ENCODE data around the gene IRF2.
"Not testable (repeated sequence)": the region's sequence is repeated elsewhere in the genome, so short reads cannot be mapped to it uniquely, and the experiment has no call there.

Gene IRF2

DNA sequence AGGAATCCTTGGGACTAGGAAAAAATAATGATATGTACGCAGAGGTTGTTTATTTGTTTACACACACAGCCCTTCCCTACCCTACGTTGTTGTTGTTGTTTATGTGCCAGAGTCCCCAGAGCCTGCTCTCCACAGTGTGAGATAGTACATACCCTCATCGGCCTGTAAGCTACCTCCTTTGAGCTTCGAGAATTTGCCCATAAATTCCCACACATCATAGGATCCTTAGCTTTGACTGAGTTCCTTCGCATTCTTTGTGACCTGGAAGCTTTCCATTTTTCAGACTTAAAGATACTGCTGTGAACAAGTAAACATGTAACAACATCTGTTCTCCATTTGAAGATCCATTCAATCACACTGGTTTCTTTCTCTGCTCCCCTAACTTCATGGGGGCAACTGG is 114.5 kb downstream of the IRF2 start:
- no peak for FAIRE-seq

DNA sequence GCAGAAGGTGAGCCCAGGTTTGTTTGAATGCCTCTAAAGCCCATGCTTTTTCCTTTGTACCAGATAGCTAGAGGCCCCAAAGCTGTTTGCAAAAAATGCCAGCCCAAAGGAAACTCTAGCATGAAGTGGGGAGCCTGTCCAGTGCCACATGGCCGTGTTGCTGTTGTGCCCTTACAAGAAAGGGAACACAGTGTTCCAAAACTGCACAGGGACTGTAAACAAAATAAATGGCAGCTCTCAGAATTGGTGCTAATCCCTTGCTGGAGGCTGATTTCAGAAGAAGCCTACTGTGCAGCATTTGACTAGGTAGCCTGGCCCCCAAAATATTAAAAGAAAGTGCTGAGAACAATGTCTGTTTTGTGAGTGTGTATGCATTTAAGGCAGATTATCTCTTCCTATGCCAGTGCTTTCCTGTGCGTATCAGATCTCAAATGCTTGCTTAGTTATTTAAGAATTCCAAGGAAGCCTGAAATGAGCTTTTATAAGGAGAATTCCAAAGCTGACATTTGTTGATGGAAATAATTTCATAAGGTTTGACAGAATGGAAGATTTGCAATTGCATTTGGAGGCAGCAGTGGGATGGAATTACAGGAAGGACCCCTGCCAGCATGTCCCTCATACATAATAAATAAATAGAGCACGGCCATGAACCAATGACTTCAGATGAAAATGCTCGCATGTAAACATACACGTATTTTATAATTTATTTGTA is 115.7 kb downstream of the IRF2 start:
- FAIRE-seq, result no peak

DNA sequence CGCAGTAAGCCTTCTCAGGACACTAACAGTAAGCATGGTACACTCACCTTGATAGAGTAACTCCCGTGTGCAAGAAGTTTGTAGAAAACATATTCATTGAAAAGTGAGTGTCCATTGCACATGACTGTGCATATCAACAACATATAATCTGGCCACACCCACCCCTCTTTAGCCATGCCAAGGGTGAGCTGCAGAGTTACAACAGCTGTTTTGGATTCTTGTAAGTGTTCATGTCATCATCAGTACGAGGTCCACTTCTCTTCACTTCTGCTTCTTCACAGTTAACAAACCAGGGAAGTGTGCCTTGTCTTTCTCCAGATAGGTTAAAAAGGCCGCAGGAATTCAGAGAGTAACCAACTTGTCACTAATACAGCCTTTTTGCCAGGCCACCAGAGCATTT is 116.6 kb downstream of the IRF2 start:
- no peak for FAIRE-seq

DNA sequence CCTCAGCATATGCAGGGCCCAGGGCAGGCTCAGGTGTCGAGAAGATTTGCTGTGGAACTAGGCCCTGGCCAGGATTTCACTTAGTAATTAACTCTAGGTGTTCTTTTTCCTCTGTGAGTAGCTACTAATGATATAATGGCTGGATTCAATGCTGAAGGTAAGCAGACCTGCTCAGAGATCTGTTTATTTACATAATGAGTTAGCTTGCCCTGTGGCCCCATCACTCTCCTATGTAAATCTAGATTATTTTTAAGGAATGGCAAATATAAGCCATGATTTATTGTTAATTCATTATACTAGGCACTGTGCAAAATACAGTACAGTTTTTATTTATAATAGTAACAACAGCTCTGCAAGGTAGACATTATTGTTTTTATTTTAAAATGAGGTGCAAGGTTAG is 117.2 kb downstream of the IRF2 start:
- no peak for FAIRE-seq

DNA sequence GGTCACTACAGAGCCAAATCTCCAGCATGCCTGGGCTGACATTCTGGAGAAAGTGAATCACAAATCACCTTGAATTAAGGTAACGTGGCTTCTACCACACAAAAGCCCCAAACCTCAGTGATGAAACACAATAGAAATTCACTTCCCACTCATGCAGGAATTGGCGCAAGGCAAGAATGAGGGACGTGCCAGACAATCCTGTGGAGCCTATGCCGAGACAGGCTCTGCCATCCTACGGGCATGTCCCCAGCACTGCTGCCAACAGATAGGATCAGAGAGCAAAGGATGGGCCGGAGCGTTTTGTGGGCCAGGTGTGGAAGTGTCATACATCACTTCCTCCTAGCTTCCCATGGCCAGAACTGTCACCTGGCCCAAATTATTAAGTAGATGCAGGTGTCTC is 118.0 kb downstream of the IRF2 start:
- FAIRE-seq, result no peak

DNA sequence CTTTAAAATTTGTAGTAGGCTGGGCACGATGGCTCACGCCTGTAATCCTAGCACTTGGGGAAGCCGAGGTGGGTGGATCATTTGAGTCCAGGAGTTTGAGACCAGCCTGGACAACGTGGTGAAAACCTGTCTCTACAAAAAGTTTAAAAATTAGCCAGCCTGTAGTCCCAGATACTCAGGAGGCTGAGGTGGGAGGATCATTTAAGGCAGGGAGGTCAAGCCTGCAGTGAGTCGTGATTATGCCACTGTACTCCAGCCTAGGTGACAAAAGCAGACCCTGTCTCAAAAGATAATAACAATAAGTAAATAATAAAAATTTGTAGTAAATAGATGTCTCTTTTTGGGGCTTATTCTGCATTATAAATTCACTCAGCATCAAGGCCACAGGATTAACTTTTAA is 118.5 kb downstream of the IRF2 start:
- FAIRE-seq, result no peak

DNA sequence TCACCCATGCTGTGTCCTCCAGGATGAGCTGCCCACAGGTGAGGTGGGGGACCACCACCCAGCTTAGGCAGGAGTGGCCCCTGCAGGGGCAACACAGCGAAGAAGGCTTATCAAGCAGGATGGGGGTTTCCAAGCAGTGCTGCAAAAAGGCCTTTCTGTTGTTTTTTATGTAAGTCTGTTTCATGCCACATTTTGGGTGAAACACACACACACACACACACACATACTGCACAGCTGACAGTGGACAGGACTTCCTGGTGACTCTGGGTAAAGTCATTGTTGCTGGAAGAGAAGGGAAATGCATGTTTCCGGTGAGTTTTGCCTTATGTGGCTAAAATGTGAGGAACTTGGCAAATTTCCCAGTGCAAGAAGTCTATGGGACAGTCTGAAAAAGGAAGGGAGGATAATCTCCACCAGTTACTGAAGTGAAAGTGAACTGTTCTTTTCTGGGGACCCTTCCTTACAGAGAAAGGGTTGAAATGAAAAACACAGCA is 119.2 kb downstream of the IRF2 start:
- FAIRE-seq, result no peak

DNA sequence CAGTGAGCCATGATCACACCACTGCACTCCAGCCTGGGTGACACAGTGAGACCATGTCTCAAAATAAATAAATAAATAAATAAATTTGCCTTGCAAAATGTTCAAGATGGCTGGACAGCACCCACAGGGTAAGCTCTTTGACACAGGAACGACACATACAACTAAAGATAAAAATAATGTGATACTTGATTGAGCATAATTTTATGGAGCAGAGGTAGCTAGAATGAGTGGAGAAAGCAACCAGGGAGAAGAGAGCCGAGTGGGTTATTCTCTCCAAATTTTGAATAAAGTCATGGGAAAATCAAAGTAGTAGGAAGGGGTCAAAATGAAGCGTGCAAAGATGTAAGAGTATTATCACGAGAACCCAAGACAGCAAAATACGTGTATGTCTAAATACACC is 121.5 kb downstream of the IRF2 start:
- no peak for FAIRE-seq

DNA sequence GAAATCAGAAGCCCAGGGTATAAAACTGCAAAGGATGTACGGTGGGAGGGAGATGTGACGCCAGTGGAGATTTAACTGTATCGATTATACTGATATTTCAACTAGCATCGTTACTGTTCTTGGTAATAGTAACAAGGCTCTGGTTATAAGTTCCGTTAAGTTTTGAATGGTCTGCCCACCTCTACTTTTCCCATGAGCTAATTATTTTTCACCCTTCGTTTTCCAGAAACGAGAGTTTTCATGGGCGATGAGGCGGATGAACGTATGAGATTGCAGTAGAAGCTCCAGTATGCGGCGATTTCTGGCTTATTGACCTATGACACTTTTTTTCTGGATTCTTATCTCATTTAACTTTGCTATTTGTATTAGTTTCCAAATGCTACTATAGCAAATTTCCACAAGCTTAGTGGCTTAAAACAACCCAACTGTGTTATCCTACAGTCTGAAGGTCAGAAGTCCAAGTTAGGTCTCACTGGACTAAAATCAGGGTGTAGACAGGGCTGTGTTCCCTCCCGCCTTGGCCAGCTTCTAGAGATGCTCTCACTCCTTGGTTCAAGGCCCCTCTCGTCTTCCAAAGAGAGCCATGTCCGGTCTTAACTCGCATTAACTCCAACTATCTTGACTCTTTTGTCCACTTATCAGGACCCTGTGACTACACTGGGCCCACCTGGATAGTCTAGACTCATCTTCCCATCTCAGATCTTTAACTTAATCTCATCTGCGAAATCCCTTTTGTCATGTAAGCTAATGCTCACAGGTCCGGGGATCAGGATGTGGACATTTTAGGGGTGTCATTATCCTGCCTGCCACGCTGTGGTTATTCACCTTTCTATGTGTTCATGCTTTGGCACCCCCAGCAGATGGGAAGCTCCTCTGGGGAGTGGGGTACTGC is 122.5 kb downstream of the IRF2 start:
- FAIRE-seq, result no peak

DNA sequence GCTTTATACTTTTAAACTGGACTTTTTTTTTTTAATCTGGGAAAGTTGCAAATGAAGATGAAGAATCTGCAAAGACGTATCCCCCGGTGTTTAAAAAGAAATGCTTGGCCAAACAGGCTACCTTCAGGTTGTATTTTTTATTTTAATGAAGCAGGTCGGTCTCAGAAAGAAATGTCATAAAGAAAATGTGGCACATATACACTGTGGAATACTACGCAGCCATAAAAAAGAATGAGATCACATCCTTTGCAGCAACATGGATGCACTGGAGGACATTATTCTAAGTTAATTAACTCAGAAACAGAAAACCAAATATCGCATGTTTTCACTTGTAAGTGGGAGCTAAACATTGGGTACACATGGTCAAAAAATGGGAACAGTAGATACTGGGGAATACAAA is 123.4 kb downstream of the IRF2 start:
- FAIRE-seq, result no peak

DNA sequence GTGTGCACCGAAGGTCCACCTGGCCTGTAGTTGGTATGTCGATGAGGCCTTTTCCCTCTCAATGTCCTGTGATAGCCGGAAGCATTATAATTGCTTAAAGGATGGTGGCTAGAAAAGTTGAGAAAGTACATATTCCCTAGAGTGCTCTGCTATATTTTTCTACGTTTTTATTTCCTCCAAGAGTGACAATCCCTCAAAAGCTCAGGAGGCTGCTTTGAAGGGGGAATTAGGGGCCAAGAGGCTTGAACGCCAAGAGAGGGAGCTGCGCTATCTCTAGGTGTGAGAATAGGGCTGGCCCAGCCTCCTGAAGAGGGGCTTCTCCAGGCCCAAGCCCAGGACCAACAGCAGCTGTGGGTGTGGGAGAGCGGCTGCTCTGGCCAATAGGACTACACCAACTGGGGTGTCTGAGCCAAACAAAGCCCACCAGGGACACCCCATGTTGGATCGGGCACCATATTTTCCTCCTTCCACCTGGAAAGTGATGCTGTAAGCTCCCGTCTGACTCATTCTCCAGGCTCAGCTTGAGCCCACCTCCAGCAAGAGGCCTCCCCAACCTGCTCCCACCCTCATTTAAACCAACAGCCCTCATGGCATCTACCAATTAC is 124.0 kb downstream of the IRF2 start:
- FAIRE-seq, result no peak

DNA sequence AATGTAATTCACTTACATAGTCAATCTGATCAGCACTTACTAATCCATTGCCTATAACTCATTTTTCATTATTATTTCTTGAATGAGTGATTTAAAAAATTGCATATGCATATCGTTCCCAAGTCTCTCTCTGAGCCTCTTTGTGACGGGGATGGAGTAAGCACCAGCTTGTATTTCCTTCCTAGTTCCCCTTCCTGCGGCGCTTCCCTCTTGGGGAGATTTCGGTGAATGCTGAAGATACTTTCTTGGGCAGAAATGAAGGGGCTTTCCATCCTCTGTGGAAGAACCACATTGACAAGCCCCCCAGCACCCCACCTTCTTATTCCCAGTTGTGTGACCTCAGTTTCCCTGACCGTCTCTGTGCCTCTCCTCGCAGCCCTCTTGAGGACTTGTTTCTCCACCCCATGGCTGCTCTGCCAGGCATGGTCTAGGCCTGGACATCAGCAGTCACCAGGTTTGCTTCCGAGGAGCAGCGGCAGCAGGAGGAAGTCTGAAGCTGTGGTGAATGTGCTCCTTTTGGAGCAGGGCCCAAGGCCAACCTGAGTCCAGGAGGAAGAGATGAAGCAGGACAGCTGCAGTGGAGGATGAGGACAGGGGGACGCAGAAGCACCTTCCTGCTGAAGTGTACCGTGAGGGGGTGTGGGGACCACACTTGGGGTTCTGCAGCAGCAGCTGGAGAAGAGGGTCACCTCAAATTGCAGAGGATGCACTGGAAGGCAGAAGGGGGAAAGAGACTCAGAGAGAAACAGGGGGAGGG is 124.9 kb downstream of the IRF2 start:
- FAIRE-seq, result no peak

DNA sequence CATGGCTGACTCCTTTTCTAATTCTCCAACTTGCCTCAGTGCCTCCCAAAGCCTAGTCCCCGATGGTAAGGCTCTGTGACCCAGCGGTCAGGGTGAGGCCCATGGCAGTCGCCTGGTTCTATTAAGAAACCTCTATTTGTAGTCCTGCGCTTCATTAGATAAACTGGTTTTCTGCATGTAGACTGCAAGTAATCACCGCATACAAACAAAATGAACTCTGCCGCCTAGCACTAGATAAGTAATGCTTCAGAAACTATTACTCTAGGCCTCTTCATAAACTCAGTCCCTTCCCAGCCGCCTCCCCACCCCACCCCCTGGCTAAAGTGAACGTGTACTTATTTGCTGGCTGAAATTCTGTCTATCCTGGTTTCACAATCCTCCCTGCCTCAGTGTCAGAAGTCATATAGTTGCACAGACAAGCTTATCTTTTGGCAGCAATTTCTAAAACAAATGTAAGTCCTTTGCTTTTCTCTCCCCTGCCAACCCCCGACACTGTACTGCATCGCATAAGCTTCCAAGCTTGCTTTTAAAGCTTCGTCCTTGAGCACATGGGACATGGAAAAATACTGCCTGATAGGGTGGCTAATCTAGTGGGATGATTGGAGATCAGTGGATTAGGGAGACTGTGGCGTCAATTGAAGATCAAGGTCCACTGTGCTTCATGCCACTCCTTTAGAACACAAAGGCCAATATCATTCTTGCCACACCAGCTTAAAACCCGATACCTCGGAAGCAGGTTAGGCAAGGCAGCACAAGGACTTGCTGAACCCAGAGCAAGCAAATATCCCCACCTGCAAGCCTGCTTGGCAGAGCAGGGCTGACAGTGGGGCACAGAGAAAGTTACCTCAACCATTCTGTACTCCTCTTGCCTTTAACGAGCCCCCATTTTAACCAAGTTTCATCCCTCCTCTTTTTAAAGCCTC is 125.8 kb downstream of the IRF2 start:
- FAIRE-seq, result no peak

DNA sequence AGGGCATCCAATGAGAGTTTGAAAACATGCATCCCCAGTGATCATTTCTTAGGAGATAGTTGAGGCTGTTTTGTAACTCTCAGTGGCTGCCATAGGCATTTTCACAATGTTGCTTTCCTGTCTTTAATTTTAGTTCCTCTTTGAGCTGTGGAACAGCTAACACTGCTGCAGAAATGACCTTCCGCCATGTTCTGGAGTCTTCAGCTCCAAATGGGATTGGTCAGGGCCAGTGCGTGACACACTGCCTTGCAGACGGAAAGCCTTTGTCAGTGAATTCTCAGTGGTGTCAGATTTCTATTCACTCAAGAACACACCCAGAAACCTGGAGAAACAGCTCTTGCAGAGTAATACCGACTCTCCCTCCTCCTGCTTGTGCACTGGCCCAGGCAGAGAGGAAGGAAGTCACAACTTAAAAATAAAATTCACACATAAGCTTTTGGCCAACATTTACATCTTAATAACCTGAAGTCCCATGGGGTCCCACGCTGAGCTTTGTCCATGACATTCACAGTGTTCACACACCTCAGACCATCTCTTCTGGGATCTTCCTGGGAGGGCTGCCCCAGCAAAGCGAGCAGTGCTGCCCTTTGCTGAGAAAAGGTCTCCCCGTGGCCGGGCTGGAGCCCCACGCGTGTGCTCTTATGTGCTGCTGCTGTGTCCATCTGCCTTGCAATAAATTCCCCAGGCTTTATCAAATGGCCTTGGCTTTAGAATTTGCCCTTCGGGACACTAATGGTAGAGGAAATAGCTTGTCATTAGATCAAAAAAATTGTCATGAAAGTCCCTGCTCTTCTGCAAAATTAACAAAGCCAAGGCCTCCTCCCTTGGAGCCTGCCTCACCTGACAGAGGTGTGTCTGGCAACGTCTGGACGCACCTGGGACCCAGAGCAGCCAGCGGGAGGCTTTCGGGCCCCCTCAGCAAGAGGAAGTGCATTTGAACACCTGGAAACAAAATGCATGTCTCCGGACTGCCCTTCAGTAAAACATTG is 126.8 kb downstream of the IRF2 start:
- FAIRE-seq, result no peak

DNA sequence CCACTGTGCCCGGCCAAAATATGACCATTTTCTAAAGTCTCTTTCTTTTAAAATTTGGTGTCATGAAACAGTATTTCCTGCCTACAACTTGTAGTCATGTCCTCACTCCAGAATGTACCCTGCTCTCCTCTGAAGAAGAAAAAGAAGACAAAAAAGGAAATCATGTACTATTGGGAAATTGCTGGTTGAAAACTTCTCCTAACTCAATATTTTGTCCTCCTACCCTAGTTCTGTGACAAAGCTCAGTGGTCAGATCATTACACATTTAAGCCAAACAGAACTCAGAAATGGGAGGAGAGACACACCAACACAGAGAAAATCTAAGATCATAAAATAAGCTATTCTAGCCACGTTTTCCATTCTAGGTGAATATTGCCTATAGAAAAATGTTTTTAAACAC is 127.7 kb downstream of the IRF2 start:
- FAIRE-seq, result no peak

DNA sequence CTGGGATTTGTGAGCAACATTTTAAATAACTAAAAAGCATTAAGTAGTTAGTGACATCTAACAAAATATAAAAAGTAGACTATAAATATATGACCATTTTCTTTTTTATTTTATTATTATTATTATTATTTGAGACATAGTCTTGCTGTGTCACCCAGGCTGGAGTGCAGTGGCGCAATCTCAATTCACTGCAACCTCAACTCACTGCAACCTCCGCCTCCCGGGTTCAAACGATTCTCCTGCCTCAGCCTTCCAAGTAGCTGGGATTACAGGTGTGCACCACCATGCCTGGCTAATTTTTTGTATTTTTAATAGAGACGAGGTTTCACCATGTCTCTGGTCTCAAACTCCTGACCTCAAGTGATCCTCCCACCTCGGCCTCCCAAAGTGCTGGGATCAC is 128.1 kb downstream of the IRF2 start:
- FAIRE-seq, result not testable (repeated sequence)

DNA sequence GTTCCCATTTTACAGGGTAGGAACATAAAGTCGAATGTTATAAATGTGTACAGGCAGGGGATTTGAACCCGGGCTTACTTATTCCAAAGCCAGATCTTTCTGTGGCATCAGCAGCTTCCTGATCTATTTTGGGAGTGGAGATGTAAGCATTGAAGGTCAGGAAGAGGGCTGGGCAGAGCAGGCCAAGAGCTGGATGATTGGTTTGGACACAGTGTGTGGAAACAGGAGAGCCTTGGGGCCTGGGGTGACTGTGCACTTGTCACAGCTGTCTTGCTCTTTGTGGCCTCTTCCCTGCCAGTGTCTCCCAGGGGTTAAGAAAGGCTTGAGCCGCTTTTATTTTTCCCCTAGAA is 128.8 kb downstream of the IRF2 start:
- FAIRE-seq, result no peak

DNA sequence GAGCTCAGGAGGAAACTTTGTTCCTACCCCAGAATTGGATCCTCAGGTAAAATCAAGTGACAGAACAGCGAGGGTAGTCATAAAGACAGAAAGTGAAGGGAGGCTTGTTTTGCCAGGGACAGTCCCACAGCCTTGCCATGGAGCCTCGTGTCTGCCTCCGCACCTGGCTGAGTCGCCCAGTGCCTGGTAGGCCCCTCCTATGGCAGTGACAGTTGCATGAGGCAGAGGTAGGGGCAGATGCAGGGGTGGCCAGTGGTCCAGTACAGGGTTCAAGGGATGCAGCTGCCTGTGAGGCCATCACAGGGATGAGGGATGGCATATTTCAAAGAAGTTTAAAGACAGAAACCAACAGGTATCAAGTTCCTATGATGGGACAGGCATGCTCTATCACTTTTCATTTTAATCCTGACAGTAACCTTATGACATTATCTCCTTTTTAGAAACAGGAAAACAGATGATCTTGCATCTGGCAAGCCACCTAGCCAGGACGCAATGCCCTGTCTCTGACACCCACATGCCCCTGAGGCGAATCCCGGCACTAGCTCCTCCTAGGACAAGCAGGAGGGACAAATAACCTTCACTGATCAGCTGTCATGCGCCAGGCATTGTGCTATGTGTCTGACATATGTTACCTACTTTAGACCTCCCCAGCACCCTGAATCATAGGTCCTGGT is 129.3 kb downstream of the IRF2 start:
- no peak for FAIRE-seq

DNA sequence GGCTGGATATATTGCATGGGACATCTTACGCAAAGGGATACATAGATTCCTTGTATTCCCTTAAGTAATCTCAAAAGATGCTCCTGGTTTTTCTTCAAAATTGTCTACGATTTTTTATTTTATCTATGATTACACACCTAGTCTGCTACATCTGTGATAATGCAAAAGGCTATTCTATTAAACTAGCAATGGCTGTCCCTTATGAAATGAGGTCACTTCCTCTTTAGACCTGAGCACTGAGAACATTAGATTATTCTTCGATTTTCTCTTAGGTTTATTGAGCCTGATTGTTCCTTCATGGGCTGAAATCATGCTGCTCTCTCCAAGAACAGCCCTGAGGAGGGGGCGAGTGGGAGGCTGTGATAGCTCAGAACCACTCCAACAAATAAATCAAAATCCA is 129.9 kb downstream of the IRF2 start:
- no peak for FAIRE-seq

DNA sequence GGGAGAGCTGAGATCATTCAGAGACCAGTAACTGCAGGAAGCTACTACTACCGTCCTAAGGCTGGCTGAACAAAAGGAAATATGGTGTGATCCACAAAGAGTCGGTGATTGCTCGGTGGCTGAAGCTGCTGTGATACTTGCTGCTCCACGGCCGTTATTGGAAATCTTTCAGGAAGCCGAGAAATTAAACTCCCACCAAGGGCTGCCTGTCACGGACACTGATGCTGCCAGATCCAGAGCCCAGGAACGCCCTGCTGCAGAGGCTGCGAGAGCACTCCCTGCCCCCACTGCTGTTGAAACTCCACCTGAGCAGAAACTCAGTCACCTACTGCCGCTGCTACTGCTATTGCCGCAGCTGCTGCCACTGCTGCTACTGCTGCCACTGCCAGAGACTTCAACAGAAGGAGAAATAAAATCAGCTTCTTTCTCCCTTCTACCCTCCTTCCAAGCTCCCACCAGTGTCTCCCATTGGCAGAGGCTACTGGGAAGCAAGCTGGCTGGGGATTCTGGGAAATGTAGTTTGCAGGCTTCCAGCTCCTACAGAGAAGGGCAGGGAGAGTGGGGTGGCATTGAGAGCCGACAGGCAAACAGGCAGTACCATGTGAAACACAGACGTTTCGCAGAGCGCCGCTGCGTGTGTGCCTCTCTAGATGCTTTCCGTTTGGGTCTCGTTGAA is 130.7 kb downstream of the IRF2 start:
- no peak for FAIRE-seq
